Kidney capillary endothelial cell (primary cell): ENCODE results near the gene IL17B.
A peak's percentile ranks its signal among the peaks of the same experiment; 100 is the strongest.

Experiments used
- DNase-seq: peaks from one replicate; pipeline ENCODE4 v3.0.0-alpha.2; 2018; ENCODE audit warnings: low spot score

The IL17B gene

DNA sequence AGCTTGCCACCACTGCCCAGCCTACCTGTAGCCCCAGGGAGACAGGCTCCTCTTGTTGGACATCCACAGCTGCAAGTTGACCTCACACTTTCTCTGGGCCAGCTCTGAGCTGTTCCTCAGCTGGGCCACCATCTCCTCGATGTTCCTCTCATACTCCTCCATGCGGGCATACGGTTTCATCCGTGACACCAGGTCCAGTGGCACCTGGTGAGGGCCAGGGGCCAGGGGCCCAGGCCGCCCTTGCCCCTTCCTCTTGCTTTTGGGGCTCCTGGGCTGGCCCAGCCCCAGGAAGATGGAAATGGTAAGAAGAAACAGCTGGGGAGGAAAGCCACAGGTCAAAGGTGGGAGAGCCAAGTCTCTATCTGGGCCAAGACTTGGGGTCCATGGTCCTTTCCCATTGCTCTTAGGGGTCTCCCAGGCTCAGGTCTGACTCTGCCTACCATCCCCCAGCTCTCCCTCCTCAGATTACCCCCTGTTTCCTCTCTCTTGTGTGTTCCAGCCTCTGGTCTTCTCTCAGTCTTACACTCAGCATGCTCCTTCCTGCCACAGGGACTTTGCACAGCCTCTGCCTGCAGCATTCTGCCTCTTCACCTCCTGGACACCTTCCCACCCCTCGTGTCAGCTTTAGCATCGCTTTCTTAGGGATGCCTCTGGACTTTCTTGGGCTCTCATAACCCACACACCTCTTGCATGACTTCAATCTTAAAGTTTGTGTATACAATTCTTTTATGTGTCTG, 2.2 kb downstream of the IL17B start:
- no peak for DNase-seq

DNA sequence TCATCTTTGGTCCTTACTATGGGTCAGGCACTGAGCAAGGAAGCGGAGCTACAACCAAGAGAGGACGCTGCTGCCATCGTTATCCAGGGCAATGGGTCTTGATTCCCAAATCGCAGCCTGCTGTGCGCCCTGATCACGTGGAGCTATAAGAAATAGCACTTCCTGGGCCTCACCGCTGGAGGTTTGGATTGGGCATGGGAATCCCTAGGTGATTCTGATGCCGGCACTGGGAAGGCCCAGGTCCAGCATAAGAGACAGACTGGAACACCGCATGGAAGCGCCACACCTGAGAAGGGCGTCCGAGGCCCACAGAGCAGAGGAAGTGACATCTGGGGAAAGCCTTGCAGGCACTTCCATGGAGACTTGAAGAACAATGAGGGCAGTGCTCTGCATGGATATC, 3.0 kb downstream of the IL17B start:
- no peak for DNase-seq

DNA sequence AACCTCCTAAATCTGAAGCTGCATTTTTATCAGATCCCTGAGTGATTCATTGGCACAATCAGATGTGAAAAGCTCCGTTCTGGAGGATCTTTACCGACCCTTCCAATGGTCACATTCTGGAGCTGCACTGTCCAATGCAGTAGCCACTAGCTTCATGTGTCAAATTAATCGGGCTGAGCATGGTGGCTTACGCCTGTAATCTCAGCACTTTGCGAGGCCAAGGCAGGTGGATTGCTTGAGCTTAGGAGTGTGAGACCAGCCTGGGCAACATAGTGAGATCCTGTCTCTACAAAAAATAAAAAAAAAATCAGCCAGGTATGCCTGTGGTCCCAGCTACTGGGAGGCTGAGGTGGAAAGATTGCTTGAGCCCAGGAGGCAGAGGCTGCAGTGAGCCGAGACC, 3.7 kb downstream of the IL17B start:
- no peak for DNase-seq

DNA sequence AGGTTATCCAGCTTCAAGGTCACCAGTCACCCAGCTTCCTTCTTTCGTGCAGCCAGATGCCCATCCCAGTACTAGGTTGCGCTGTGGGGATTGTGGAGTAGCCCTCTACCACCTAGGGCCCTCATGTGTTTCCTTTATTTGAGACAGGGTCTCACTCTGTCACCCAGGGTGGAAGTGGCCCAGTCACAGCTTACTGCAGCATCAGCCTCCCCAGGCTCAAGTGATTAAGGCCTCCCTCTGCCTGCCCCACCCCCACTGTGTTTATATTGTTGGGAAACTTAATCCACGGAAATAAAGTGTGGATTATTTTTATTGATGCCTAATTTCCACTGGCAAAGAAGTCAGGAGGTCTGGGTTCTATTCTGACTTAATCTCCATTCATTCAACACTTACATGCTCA, 4.3 kb downstream of the IL17B start:
- DNase-seq: no peak

DNA sequence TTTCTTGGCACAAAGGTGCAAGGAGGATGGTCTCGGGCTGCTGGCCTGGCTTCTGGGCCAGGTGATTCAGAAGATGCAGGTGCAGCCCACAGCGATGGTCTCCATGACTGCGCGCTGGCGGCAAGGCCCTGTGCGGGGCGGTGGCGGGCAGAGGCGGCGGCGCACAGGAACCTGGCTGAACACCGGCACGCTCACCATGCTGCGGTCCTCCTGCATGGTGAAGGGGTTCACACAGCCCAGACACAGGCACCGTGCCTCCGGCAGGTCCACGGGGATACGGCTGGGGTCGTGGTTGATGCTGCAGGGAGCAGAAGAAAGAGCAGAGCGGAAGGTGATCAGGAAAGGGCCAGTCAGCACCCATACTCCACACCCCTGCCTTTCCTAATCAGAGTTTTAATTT, 4.8 kb downstream of the IL17B start:
- no peak for DNase-seq

DNA sequence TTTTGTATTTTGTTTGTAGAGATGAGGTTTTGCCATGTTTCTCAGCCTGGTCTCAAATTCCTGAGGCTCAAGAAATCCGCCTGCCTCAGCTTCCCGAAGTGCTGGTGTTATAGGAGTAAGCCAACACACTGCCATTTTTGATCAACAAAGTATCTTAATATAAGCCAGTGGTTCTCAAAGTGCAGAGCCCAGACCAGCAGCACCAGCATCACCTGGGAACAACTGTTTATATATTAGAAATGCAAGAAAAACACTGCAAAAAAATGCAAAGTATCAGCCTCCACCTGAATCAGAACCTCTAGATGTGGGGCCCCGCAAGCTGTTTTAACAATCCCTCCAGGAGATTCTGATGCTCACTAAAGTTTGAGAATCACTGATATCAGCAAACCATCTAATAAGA, 6.2 kb downstream of the IL17B start:
- DNase-seq: no peak

DNA sequence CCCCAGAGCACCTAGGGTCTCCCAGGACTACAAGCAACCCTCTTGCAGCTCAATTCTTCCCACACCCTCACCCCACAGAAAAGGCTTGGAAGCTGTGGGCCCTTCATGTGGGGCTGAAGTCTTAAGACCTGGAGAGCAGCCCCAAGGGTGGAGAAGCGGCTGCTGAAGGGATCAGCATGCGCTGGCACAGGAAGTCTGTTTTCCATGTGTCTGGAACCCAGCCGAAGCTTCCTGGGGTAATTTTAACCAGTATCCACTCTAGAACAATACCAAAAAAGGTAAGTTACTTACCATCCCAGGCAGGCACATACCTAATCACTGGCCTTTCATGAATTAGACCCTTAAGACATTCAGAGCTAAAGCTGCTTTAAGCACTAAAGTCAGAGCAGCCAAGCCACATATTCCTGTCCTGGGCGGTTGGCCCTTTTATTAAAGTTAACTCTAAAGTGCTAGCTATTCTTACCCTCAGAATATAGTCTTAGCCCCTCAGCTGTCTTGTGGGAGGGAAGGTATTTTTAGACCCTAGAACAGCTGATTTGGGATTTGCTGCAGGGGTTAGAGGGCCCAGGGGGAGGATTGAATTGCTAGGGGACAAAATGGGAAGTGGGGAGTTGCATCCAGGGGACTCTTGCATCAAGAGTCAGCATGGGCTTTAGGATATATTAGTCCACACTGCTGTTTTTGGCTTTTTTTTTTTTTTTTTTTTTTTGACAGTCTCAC, 6.9 kb downstream of the IL17B start:
- no peak for DNase-seq

DNA sequence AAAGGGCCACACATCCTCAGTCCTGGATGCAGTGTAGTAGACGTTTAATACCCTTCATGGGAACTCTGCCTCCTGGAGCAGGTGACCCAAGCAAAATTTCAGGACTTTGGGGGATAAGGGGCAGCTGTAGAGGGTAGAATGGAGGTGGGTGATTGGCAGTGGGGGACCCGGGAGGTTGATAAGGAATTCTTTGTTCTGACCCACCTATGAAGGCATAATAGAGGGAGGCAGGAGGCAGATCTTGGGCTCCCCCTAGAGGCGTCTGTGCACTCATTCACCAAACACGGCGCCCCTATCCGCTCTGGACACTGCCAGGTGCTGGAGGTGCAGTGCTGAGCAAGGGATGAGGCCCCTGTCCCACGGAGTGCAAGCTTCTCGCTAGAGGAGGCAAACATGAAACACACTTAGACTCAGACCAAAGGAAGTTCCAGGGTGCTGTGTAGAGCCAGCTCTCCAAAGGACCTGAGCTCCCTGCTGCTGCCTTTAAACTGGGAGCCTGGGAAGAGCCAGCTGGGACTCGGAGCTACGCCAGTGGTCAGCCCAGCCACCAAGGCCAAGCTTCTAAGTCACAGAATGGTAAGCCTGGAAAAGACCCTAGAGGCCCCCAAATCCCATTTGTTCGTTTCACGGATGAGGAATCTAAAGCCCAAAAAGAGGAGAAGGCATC, 7.7 kb downstream of the IL17B start:
- DNase-seq: peak; percentile 39

DNA sequence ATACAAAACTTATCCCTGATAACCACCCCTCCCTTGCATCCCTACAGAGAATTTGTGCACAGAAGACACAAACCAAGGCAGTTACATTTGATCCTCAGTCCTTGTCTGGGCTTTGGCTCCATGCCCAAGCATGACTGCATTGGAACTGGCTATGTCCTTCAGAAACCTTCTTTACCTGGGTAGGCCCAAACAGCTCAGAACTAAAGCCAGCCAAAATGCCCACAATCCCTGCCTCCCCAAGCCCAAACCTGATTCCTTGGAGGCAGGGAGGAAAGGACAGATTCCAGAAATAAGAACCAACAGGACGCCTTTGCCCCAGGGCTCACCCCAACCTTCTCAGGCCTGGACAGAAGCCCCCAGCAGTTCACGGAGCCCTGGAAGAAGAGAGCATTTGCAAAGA, 8.2 kb downstream of the IL17B start:
- DNase-seq: no peak

DNA sequence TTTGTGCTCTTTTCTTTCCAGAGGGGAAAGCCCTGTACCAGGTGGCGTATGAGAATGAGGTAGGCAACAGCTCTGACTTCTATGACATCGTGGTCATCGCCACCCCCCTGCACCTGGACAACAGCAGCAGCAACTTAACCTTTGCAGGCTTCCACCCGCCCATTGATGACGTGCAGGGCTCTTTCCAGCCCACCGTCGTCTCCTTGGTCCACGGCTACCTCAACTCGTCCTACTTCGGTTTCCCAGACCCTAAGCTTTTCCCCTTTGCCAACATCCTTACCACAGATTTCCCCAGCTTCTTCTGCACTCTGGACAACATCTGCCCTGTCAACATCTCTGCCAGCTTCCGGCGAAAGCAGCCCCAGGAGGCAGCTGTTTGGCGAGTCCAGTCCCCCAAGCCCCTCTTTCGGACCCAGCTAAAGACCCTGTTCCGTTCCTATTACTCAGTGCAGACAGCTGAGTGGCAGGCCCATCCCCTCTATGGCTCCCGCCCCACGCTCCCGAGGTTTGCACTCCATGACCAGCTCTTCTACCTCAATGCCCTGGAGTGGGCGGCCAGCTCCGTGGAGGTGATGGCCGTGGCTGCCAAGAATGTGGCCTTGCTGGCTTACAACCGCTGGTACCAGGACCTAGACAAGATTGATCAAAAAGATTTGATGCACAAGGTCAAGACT, 11.0 kb downstream of the IL17B start:
- DNase-seq: no peak

DNA sequence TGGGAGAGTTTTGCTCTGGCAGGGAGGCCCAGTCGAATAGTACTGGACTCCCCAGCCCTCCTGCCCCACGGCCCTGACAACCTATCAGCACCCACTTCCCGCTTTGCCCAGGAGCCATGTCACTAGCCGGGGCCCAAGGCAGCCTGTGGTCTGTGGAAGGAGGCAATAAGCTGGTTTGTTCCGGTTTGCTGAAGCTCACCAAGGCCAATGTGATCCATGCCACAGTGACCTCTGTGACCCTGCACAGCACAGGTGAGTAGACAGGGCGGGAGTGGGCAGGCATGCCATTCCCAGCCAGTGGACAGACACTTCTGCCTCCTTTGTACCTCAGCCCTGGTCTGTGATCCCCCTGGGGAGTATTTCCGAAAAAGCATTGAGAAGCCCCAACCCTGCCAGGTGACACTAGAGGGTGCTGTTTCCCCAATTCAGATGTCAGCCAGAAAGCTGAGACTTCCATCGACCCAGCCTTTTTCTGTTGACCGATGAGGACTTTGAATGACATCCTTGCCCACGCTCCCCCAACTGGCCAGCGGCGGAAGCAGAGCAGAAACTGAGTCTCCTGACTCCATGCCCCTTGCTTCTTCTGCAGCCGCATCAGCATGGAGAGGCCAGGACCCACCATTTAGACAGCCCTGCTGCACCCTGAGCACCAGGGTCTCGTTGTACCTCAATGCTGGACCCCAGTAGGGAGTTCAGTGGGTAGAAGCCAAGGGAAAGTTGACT, 11.7 kb downstream of the IL17B start:
- DNase-seq: peak; percentile 77

DNA sequence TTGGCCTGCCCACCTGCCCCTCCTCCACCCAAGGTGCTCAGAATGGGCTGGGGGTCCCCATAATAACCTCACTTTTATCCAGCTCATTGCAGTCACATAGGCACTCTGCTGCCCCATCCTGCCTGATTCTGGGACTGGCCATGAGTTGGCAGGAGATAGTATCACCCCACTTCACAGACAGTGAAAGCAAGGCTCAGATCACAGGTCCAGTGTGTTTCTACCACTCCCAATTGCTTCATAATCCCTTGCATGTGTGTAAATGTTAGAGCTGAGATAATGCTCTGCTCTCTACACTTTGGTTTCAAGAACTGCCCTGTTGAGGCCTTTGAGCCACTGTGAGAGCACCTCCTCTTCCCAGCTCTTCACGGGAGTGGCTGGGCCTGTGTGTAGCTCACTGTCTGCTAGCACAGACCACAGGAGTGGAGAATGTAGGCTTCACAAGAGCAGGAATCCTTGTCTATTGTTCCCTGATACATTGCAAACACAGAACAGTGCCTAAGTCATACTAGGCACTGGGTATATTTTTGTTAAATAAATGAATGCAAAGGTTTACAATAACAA, 12.8 kb downstream of the IL17B start:
- DNase-seq: no peak

DNA sequence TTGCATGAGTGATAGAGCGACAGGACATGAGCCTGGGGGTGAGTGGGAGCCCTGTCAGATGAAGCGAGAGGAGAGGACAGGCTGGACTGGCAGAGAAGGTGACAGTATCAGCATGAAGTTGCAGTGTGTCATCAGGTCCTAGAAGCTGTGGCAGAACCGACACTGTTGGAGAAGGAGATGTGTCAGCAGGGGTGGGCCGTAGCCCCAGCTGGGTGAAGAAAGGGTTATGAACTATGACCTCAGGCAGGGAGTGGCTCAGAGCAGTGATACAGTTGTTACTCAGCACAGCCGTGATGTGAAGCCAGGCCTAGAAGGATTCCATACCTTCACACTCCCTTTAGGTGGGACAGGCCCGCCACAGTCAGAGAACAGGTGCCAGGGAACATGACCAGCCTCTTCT, 13.7 kb downstream of the IL17B start:
- DNase-seq: no peak

DNA sequence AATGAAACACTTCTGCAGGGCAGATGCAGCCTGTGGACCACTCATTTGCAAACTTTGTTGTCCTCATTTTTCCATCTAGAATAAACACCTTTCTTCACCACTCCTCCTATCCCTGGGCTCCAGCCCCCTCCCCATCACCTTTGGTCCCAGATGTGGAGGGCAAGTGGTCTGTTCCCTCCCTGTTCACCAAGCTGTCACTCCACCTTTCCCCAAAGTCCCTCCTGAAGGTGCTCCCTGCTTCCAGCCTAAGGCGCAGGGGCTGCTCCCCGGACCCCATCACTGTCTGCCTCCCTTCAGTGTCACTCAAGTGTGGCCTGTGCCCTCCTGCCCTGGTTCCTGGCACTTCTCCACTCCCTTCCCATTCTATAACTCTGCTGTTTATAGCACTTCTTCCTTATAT, 14.4 kb downstream of the IL17B start:
- no peak for DNase-seq

DNA sequence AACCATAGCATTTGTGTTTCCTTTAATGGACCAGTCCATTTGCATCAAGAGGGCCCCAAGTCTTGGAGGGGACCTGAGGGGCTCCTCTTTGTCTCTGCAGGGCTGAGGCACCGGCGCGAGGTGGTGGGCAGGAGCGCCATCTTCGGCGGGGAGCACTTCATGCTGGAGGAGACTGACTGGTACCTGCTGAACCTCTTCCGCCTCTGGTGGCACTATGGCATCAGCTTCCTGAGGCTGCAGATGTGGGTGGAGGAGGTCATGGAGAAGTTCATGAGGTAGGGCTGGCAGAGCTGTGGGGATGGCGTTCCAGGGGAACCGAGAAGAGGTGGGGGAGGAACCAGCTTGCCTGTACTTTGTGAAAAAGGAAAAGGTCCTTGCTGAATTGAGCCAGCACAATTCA, 15.2 kb downstream of the IL17B start:
- DNase-seq: no peak

DNA sequence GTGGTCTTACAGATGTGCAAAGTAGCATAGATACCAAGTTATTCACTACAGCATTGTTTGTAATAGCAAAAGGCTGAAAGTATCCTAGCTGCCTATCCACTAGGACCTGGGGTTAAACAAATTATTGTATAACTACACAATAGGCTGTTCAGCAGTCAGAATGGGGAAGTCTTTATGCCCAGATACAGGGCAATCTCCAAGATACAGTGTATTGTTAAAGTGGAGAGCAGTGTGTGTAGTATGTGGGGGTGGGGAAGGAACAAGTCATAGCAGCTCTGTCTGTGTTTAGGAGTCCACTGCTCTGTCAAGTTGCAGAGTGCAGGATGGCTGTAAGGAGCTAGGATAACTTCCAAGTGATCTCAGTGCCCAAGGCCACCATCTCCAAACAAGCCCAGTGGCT, 15.7 kb downstream of the IL17B start:
- no peak for DNase-seq

DNA sequence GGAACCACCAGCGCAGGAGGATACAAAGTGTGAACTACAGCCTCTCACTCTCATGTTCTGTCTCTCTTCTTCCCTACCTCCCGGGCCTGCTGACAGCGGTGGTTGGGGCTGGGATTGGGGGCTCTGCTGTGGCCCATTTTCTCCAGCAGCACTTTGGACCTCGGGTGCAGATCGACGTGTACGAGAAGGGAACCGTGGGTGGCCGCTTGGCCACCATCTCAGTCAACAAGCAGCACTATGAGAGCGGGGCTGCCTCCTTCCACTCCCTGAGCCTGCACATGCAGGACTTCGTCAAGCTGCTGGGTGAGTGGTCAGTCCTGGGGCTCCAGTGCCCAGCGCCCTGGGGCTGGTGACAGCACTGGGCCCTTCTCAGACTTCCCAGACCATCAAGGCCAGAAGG, 16.6 kb downstream of the IL17B start:
- no peak for DNase-seq

DNA sequence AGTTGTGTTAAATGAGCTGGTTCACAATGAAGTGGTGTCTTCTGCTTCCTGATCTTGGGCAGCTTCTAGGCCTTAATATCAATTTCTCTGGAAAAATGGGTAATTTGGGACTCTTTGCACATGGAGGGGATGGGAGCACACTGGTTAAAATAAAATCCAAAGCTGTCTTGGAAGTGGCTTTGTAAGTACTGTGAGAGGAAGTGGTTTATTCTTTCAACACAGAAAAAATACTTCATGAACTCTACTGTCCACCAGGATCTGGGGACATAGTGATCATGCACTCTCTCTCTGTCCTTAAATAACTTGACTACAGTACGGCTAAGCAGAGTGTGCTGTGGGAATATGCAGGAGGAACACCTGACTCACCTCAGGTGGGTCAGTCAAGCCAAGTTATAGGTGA, 18.8 kb downstream of the IL17B start:
- DNase-seq: no peak

DNA sequence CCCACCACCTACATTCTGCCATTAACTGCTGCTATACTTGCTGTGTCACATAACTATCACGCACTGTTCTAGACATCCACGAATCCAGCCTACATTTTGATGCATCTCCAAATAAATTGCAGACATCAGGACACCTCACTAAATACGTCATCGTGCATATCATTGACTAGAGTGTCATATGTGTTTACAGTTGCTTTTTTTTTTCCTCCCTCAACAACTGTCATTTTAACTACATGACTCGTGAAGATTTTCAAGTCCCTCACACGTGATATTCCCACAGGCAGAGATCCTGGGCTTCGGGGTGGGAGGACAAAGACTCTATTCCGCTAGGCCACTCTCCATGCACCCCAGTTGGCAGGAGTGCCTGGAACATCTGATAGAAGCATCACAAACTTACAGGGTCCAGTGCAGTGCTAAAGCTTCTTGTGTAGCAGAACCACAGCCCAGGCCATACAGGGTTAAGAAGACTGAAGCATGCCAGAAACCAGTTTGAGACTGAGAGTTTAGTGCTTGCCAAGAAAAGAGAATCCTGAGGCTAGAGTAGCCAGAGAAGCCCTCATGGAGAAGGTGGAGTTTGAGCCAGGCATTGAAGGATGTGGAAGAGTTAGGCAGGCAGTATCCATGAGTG, 20.1 kb downstream of the IL17B start:
- no peak for DNase-seq

DNA sequence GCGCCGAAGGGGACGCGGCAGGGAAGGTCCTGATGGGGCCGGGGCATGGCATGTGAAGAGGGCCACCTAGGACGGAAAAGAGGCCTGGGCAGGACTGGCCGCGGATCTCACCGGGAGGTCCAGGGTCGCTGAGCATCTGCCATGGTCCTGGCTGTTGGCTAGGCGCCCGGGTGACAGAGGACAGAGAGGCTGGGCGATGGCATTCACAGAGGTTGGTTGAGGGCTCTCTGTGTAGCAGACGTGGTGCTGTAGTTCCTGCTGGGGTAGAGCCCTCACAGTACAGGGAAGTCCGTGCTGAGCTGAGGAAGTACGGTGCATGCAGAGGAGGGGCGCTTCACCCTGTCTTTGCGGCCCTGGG, 20.8 kb downstream of the IL17B start:
- DNase-seq: no peak
